GM11168 (cell line): ENCODE results near the gene CBFA2T3.

Experiments used
- in situ Hi-C: fragments of 300-500 bp; cut with MboI; formaldehyde crosslinking; loops from one replicate; pipeline ENCODE4 v1.12.0; 2022; ENCODE audit warnings: low sequenced_read_pairs; ENCODE audit not compliant: unreplicated experiment

The CBFA2T3 gene

DNA sequence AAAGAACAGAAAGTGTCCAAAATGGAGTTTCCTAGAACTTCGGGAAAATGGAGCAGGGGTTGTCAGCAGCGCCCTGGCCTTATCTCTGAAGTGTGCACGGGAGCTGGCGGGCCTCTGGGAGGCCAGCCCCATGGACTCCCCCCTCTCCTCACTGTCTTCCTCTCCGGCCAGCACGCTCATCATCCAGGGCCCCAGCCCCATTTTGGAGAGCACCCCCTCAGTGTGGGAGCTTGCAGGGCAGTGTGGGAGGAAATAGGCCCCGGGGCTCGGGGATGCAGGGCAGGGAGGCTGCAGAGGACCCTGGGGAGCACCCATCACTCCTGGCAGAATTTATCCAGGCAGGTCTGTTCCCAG lies 105.7 kb downstream of the CBFA2T3 start:
- in situ Hi-C loops: no loop called here

DNA sequence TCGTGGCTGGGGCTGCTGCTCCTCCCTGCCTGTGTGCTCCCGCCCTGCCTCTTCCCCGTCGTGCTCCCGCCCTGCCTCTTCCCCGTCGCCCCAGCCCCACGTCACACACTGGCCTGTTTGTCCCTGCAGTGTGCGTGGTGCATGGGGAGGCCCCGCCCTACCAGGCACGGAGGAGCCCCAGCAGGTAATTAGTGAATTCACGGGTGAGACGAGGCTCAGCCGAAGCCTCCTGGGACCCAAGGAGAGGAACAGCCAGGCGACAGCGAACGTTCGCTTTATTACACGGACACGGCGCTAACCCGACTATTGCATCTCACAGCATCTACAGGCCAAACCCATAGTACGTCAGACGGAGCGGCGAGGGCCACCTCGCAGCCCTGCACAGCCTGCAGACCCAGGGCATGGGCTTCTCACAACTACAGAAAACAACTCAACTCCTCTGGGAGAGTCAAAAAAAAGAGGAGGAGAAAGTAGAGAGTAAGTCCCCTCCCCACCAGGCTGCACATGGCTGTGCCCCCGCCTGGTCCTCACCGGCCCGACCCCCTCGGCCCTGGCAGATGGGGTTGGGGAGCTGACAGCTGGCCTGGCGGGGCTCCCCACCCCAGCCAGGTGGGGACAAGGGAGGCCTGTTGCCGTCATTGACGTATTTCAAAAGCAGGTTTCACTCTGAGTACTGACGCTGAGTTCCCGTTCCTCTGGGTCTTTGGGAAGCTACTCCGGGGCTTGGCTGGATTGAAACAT lies 106.2 kb downstream of the CBFA2T3 start:
- in situ Hi-C loops: no loop called here

DNA sequence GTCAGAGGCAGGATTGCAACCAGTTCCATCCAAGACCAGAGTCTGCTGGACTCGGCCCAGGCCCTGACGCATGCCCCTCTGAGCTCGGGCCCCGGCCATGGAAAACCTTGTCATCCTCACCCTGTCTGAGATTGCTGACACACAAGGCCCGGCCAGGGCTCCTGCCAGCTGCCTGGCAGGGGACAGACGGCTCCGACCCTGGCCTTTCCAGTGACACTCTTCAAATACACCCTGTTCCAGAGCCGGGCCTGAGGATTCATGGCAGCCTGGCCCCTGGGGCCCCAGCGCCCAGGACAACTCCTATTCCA lies 107.4 kb downstream of the CBFA2T3 start:
- in situ Hi-C loops: no loop called here

DNA sequence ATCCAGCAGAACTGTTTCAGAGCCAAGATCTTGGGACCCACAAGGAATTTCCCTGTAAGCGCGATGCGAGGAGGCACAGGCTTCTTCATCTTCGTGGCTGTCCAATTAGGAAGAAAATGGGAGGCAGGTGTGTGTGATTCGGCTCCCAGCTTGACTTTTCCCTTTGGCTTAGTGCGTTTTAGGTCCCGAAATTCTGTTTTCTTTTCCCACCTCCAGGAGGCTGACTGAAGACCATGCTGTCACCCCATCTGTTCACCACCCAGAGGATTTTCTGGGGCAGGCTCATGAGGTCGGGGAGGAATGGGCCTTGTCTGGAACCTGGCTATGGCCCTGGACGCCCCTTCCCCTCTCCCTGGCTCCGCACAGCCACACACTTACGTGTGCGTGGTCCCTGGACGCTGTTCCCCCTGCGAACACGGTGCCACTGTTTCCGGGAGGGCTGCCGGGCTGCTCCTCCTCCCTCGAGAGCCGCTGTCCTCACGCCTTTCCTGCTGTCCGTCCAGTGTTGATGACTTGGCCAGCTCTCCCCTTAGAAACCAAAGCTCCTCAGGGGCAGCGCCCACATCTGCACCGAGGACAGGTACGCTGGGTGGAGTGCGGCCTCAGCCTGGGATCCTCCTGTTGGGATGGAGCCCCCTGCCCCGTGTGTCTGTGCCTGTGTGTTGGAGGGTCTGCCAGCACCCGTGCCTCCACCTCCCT lies 107.9 kb downstream of the CBFA2T3 start:
- in situ Hi-C loops: no loop called here

DNA sequence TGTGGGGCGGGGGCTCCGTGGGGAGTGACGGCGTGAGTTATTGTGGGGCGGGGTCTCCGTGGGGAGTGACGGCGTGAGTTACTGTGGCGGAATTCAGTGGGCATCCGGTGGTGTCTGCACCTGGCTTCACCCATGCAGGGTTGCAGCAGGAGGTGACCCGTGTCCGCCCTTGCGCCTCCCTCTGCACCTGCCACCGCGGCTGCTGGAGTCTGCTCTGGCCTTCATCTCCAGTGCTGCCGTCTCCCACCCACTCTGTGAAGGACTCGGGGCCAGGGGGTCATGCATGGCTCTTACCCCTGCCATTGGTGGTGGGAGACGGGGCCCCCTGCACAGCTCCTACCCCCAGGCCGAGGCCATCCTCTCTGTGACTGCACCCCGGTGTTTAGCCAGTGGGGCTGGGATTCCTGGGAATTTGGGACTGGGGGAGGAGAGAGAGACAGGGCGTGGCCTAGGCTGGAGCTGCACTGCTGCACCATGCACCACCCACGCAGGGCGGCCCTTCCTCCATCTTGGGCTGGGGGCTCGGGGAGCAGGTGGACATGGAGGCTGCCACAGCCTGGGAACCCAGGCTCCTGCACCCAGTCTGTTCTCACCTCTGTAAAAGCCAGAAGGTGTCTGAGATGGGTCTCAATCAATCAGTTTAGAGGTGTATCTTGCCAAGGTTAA lies 109.3 kb downstream of the CBFA2T3 start:
- in situ Hi-C loops: no loop called here

DNA sequence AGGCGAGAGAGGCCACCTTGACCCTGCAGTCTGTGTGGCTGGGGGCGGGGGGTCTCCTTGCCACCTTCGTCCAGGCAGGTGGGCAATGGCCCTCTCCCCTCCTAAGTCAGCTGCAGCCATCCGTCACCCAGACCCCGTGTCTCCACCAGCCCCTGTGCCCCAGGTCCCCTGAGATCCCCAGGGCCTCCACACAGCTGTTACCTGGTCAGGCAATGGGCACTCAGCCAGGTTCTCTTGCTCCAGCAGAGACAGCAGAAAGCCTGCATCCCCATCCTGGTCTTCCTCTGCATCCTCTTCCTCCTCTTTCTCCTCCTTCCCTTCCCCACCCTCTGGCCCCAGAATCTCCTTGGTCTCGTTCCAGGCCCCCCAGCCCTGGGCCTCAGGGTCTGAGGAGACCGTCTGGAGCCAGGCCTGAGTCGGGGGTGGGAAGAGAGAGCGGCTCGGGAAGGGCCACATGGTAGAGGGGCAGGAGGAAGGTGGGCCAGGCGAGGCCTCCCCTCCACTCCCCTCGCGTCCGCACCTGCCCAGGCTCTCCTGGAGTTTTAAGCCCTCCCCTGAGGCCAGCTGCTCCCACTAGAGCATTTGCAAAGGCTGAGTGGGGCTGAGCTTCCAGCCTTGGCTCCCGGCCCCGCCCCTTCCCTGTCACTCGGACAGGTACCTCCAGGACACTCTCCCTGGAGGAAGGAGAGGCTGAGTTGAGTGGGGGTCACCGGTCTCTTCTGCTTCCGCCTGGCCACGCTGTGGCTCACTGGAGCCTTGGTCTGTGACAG lies 110.7 kb downstream of the CBFA2T3 start, which contains the start of gene PABPN1L:
Gene PABPN1L (minus strand): TSS at position 510 of the 770 bp plus-strand sequence. CDS start 54 bp downstream, at position 456.
- in situ Hi-C loops: no loop called here

DNA sequence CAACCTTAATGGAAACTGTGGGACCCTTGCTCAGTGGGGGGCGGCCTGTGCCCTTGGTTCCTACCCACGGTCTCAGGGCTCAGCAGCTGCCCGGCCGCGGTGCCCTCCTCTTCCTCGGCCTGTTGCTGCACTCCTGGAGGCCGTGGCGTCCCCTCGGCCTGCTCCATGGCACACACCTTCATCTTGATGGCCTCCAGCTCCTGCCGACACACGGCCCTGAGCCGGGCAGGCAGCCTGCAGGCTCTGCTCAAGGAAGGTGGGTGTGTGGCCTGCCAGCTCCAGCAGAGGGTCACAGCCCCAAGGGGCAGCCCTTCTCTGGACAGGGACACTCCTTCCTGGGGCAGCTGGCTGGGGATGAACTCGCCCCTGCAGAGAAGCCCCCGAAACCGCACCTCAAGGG lies 111.3 kb downstream of the CBFA2T3 start:
- in situ Hi-C loops: no loop called here

DNA sequence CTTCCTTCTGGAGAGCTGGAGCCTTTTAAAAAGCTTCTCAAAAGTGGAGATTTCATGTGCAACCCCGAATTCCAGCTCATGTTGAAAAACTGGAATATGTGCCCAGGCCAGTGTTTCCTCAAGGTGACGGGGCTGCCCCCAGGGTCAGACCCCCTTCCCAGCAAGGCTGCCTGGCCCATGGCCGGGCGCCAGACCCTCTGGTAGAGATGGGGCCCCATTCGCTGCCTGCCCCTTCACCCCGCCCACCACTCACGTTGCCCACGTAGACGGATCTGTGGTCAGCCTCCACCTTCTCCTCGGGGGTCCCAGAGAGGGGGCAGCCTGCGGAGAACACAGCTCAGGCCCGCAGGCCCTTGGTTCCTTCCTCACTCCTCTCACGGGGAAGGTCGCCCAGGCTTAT lies 111.7 kb downstream of the CBFA2T3 start:
- in situ Hi-C loops: no loop called here

DNA sequence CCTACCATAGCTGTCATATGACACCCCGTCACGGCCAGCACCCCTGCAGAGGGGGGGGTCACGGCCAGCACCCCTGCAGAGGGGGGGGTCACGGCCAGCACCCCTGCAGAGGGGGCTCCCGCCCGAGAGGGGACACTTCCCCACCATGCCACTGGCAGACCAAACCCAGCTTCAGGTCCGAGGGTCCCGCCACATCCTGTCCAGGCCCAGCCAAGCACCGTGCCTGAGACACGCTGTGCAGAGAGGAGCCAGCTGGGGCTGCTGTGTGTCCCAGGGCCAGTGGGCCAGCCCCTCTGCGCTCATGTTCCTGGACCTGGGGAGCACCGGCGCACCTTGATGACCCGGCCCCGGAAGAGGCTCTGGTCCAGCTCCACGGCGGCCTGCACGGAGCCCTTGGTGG lies 112.5 kb downstream of the CBFA2T3 start:
- in situ Hi-C loops: no loop called here

DNA sequence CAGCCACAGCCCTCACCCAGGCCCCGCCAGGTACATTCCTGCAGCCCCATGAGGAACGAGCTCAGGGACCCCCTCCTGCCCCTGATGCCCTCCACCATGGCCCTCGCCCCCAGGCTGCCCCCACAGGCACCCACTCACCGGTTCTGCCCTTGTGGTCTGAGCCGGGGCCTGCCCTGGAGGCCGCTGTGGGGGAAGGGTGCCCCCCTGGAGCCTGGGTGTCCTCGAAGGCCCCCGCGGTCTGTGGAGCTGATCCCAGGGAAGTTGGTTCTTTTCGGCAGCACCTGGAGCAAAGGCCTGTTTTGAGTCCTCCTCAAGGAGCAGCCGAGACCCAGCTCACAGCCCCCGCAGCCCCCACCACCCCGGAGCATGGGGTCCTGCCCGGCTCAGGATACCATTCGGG lies 112.9 kb downstream of the CBFA2T3 start:
- in situ Hi-C loops: no loop called here

DNA sequence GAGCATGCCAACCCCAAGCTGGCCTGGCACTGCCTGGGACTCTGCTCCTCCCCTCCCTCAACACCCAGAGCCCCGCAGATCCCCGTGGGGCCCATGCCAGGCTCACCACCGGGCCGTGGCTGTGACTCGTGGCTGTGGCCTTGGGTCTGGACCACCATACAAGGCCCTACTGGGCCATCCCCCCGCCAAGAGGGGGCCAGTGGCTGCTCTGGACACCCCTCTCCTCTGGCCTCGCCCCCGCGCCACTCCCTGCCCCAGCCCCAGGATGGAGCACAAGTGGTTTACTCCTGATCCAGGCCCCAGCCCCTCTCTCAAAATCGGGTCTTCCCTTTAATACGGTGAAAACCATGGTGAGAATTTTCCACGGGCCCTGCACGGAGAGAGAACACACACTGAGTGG lies 113.6 kb downstream of the CBFA2T3 start:
- in situ Hi-C loops: no loop called here

DNA sequence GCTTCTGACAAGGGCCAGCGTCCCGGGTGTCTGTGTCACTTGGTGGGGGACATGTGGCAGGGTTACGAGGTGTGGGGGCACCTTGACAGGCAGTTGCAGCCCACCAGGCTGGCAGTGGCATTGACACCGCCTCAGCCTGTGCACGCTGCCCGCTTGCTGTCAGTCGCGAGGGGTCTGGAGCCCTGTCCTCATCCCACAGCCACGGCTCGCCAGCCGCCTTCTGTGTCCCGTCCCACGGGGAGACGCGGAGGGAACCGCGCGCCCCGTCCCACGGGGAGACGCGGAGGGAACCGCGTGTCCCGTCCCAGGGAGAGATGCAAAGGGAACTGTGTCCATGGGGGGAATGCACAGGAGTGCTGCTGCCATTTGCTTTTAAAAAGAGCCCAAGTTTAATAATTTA lies 114.0 kb downstream of the CBFA2T3 start:
- in situ Hi-C loops: no loop called here

DNA sequence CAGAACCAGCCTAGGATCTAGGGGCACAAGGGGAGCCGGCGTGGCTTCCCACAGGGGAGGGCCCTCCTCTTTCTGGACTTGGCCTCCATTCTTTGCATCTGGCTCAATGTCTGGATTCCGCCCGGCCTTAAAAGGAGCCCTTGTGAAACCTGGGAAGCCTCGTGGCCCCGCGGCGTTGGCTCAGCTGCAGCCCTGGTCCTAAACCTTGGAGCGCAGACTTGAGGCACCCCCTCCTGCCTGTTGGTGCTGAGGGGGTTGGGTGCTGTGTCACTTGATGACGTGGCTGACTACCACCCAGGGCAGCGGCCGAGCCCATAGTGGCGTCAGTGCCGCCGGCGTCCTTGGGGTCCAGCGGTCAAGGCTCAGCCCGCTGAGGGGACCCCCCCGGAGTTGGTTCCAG lies 115.6 kb downstream of the CBFA2T3 start:
- in situ Hi-C loops: no loop called here

DNA sequence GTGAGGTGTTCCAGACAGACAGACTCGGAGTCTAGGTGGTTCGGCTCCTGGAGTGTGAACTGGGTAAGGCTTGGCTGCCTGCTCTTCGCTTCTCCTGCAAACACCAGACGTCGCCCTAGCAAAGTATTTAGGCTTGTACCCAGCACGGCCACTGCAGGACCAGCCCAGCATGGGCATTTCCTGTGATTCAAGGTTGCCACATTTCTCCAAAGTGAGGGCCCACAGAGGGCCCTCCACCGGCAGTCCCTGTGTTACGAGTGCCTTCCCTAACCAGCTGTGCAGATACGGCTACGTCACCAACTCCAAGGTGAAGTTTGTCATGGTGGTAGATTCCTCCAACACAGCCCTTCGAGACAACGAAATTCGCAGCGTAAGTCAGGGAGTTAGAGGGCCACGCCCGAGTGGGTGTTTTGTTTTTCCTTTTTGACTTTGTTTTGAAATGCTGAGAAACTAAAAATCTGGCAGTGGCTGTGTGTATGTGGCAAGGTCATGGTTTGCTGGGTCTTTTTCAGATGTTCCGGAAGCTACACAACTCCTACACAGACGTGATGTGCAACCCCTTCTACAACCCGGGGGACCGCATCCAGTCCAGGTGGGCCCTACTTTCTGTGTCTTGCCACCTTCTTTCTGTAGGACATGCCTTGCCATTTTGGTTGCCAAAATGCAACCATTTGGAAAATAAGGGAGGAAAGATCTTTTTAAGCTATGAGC lies 117.5 kb downstream of the CBFA2T3 start:
- in situ Hi-C loops: no loop called here

DNA sequence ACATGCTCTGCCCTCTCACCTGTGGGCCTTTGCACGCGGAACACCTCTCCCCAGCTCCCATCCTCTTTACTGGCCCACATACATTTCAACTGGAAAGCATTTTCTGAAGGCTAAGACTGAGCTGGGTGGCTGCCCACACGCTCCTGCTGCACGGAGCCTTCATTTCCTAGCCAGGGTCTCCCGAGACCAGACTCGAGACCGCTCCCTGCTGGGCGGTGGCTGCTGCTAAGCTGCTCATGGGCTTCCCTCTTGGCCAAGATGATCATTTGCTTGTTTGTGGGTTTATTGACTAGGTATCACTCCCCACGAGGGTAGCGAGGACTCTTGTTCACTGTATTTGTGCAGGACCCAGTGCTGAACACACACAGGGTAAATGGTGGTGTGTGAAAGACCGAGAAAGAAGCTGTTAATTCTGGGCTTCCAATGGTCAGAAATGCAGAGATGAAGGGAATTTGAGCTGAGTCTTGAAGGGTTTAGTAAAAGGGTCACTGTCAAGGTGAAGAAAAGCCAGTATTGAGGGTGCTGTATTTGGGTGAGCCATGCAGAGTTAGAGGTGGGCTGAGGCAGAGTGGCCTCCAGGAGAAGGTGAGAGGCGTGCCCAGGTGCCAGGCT lies 119.2 kb downstream of the CBFA2T3 start:
- in situ Hi-C loops: no loop called here

DNA sequence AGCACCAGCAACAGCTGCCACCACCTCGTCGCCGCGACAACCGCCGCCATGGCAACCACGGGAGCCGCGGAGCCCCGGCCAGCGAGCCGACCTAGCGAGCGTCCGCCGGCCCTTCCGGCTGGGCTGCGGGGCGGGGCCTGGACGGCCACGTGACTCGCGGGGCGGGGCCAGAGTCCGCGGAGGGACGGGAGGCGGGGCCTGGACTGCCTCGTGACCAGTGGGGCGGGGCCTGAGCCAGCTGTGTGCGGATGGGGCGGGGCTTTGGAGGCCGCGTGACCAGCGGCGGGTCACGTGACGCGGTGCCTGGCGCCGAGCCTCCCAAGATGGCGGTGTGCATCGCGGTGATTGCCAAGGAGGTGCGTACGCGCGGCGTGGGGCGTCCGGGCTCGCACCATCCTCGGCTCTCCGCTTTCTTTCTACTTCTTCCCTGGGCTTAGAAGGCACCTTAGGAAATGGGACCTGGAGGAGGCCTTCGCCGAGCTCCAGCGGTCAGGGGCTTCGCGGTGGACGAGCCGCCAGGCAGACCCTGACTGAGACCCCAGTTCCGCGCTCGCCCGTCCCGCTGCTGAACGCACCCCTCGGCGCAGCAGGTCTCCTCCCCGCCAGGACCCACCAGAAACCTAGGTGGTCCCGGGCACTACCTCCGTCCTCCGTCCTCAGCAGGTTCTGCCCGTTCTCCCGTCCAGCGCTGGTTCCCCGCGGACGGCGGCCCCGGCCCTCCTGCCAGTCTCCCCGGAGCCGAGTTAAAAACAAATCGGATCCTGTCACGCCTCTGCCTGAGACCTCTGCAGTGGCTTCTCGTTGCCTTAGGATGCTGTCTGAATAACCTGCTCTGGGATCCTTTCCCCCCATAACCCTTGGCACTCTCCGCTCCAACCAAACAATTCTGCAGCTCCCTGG lies 119.9 kb downstream of the CBFA2T3 start, which contains the start of the genes GALNS and TRAPPC2L:
Gene GALNS (minus strand): TSS at position 120 of the 900 bp plus-strand sequence. CDS start 70 bp downstream, at position 50.
Gene TRAPPC2L (plus strand): TSS at position 300 of the 900 bp plus-strand sequence. CDS start 24 bp downstream, at position 324.
- in situ Hi-C loops: no loop called here

DNA sequence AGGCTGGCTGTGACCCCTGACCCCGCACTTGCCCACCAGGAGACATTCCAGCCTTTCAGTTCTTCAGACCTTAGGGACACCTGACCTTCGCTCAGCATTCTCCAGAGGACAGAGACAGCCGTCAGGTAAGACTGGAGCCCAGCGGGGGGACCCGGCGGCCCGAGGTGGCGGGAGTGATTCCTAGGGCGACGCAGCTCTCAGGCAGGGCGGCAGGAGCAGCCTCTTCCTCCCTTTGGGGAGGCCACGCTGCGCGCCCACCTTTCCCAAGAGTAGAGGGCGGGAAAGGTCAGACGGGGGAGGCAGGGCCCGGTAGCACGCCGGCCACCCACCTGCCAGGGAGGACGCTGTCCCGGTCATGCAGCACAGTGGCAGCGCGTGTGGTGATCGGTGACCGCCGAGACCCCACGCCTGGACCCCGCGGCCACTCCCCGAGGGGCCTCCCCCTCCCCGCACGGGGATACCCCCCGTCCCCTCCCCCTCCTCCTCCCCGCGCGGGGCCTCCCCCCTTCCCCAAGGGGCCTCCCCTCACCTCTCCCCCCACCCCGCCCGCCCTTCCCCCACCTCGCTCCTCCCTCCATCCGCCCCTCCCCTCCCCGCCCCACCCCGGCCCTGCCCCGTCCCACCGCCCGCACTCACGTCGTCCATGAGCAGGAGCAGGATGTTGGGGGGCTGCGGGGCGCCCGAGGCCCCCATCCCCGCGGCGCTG lies 120.7 kb downstream of the CBFA2T3 start:
- in situ Hi-C loops: no loop called here

DNA sequence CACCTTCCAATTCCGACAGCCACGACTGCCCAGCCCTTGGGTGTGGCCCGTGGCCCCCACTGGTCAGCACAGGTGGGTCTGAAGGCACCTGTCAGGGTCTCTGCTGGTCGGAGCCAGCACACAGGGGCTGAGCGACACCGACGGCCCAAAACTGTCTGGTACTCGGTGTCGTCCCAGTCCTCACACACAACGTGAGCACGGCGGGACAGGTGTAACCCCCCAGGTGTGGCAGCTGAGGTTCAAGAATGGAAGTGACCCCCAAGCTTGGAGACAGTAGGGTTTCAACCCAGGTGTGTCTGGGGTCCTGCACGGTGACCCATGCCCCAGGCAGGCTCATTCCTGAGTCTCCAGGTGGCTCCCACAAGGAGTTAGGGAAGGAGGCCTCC lies 121.3 kb downstream of the CBFA2T3 start:
- in situ Hi-C loops: no loop called here
